GM12865 (cell line): ENCODE results near the gene SAMD4A.

Experiments used
- DNase-seq: peaks from one replicate; pipeline ENCODE4 v3.0.0; 2010; ENCODE audit warnings: low read depth
- H3K4me3 ChIP-seq: 2 replicates; pipeline ENCODE4 v1.5.1; 2011; ENCODE audit warnings: mild to moderate bottlenecking, low read depth, low read length, control low read depth
- TF ChIP-seq, protein P1 (sequence below): IDR thresholded peaks from 2 replicates; pipeline ENCODE4 v1.5.1; 2011; ENCODE audit warnings: low read length, control low read depth, low read depth, inconsistent platforms; ENCODE audit not compliant: insufficient read depth; ENCODE audit errors: missing control alignments

The SAMD4A gene

DNA sequence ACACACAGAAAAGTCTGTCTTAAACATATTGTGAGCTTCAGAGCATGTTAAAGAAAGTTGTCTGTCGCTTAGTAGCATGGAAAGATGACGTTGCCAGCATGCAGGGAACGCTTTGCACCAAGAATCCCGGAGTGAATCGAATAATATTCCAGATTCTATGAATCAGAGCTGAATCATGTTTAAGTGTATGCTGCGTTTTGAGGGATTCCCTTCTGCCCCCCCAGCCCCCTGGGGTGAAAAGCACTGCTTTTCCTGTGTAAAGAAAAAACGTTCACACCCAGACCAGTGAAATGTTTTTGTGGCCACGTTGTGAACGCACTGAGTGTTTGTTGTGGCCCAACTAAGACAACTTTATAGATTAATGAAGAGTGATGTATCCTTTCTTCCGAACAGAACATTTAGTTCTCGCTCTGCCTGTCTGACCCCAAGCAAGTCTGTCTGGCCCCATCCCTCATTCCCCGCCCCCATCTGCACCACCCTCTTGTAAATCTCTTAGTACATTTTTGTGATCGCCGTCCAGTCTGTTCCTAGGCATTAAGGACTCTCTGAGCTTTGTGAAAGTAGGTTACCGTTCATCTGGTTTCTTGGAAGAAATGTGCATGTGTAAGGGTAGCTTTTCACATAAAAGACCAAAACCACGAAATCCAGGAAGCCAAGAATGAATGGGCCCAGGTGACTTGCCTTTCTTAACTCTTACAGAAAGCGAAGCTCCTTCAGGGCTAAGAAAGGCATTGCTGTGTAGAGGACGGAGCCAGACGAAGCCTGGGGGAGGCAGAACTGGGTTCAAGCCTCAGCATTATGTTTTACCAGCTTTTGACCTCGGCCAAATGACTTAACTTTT lies 103.0 kb downstream of the SAMD4A start:
- no peak for DNase-seq
- TF ChIP-seq, protein P1, sequence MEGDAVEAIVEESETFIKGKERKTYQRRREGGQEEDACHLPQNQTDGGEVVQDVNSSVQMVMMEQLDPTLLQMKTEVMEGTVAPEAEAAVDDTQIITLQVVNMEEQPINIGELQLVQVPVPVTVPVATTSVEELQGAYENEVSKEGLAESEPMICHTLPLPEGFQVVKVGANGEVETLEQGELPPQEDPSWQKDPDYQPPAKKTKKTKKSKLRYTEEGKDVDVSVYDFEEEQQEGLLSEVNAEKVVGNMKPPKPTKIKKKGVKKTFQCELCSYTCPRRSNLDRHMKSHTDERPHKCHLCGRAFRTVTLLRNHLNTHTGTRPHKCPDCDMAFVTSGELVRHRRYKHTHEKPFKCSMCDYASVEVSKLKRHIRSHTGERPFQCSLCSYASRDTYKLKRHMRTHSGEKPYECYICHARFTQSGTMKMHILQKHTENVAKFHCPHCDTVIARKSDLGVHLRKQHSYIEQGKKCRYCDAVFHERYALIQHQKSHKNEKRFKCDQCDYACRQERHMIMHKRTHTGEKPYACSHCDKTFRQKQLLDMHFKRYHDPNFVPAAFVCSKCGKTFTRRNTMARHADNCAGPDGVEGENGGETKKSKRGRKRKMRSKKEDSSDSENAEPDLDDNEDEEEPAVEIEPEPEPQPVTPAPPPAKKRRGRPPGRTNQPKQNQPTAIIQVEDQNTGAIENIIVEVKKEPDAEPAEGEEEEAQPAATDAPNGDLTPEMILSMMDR: no peak
- H3K4me3 ChIP-seq: no peak overlapping the region

DNA sequence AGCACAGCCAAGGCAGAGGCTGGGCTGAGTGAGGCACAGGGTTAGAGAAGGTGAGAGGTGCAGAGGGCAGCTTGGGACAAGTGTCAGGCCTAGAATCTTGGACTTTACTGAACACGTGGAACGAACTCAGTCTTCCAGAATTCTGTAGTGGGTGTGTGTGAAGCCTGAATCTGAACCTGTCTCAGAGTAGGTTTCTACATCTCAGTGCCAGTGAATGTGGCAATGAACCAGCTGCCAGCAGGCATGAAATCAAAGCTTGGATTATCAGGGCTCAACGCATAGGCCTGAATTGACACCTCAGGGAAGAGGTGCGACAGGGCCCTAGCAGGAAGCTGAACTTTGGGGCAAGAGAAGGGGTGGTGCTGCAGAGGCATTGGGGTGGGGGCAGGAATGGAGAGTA lies 104.6 kb downstream of the SAMD4A start:
- no peak for DNase-seq
- TF ChIP-seq, protein P1: no peak
- H3K4me3 ChIP-seq: no peak overlapping the region

DNA sequence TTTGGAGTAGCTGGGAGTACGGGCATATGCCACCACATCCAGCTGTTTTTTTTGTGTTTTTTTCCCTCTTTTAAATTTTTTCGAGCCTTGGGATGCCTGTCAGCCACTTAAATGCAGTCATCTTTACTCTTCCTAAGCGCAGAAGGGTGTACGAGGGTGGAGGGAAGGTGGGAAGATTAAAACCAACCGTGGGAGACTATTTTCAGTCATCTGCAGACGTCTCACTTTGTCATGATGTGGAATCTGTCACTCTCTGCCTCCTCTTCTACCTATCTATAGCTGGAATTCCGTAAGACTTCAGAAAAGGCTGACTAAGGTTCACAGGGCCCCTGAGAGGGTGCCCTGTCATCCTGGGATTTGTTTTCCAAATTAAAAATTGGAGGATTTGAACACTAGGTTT lies 105.3 kb downstream of the SAMD4A start:
- no peak for DNase-seq
- no peak overlapping the region for H3K4me3 ChIP-seq
- TF ChIP-seq, protein P1: no peak

- DNase-seq: peak; percentile 23
- TF ChIP-seq, protein P1: no peak
Observed at GRCh38 chr14:54672688-54673087, 105.8 kb downstream of the SAMD4A start.

GRCh38 chr14:54673193-54674045 lies 106.5 kb downstream of the SAMD4A start:
- no peak overlapping the region for H3K4me3 ChIP-seq
- no peak for DNase-seq
- TF ChIP-seq, protein P1: no peak

More at GRCh38 chr14:54672688-54673087, 105.8 kb downstream of the SAMD4A start:
- no peak overlapping the region for H3K4me3 ChIP-seq

- TF ChIP-seq, protein P1: no peak
- no peak overlapping the region for H3K4me3 ChIP-seq
- peak; percentile 69 for DNase-seq
Observed at GRCh38 chr14:54674046-54674741, 107.3 kb downstream of the SAMD4A start.
